ENCODE results near the gene GFRA1. TPM values are rescaled to one million over a fixed set of nuclear protein-coding genes. Genes with fewer than 3 reads are reported as not detected.

GFRA1 gene
- total and polyA plus RNA-seq, 7 donors, result under 0.01 to 115 (median 38.9) TPM

DNA sequence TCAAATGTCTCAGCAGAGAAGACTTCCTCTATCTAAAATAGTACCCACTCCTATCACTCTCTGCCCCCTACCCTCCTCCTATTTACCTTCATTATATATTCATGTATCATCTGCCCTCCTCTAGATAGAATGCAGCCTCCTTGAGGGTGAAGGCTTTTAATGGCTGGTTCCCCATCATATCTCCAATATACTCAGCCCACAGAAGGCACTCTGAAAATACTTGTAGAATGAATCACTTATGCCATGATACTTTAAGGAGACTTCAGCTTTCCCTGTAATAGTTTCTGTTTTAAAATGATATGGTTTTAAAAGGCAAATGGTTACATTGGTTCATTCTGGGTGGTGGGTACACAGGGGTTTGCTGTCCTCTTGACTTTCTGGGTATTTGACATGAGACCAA is 25.3 kb downstream of the GFRA1 start:
- no peak for DNase-seq
- Histone ChIP-seq H3K27me3 (no peaks in the 10 kb centered on the region), H3K4me3 (no peak overlapping the region), H3K27ac (no peak overlapping the region), H3K9me3 (no peaks in the 10 kb centered on the region), H3K4me1 (peaks cover 0 to 4% (median 0%) of the 10 kb centered on the region in 4 donors), H3K36me3 (no peaks in the 10 kb centered on the region)
- intact Hi-C loops (cut with DNase I), result no loop called here
- TF ChIP-seq, protein P1, sequence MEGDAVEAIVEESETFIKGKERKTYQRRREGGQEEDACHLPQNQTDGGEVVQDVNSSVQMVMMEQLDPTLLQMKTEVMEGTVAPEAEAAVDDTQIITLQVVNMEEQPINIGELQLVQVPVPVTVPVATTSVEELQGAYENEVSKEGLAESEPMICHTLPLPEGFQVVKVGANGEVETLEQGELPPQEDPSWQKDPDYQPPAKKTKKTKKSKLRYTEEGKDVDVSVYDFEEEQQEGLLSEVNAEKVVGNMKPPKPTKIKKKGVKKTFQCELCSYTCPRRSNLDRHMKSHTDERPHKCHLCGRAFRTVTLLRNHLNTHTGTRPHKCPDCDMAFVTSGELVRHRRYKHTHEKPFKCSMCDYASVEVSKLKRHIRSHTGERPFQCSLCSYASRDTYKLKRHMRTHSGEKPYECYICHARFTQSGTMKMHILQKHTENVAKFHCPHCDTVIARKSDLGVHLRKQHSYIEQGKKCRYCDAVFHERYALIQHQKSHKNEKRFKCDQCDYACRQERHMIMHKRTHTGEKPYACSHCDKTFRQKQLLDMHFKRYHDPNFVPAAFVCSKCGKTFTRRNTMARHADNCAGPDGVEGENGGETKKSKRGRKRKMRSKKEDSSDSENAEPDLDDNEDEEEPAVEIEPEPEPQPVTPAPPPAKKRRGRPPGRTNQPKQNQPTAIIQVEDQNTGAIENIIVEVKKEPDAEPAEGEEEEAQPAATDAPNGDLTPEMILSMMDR (IDR thresholded peaks at IDR 0.05), result no peak
- TF ChIP-seq EP300 (IDR thresholded peaks at IDR 0.05), result no peak
- TF ChIP-seq POLR2AphosphoS5 (IDR thresholded peaks at IDR 0.05), result no peak
- no peak for TF ChIP-seq POLR2A (IDR thresholded peaks at IDR 0.05)

DNA sequence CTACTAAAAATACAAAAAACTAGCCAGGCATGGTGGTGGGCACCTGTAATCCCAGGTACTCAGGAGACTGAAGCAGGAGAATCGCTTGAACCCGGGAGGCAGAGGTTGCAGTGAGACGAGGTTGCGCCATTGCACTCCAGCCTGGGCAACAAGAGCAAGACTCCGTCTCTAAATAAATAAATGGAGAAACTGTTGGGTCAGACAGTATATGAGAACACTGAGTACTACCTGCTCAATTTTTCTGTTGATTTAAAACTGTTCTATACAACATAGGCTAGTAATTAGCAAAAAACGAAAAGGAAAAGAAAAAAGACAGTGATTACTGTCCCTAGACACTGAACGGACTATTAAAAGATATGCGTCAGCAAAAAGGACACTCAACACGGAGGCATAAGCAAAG is 26.7 kb downstream of the GFRA1 start:
- WGBS, 2 donors, result 78 to 80% methylated on average over 9 of the region's 9 CpGs
- intact Hi-C loops (cut with DNase I), result no loop called here

DNA sequence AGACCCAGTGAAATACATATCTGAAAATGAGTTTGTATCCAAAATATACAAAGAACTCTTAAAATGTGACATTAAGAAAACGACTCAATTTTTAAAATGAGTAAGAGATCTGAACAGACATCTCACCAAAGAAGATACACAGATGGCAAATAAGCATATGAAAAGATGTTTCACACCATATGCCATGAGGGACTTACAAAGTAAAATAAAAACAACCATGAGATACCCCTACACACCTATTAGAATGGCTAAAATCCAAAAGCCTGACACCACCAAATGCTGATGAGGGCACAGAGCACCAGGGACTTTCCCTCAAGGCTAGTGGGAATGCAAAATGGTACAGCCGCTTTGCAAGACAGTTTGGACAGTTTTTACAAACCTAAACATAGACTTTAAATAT is 27.9 kb downstream of the GFRA1 start:
- no peaks in the 10 kb centered on the region for H3K9me3 ChIP-seq
- H3K4me1 ChIP-seq, result peaks cover 0 to 4% (median 0%) of the 10 kb centered on the region in 4 donors
- H3K27ac ChIP-seq, result no peak overlapping the region
- no peaks in the 10 kb centered on the region for H3K36me3 ChIP-seq
- no peak for DNase-seq
- H3K27me3 ChIP-seq, result no peaks in the 10 kb centered on the region
- H3K4me3 ChIP-seq, result no peak overlapping the region
- TF ChIP-seq POLR2A (IDR thresholded peaks at IDR 0.05) (no peak), EP300 (IDR thresholded peaks at IDR 0.05) (no peak), POLR2AphosphoS5 (IDR thresholded peaks at IDR 0.05) (no peak)
- TF ChIP-seq, protein P1 (IDR thresholded peaks at IDR 0.05), result no peak
- WGBS, 2 donors, result 78 to 80% methylated on average over 2 of the region's 2 CpGs
- intact Hi-C loops (cut with DNase I), result no loop called here

More for the DNA sequence above, 26.7 kb downstream of the GFRA1 start:
- H3K27me3 ChIP-seq, result no peaks in the 10 kb centered on the region
- no peak overlapping the region for H3K27ac ChIP-seq
- no peak for DNase-seq
- no peak for TF ChIP-seq POLR2A (IDR thresholded peaks at IDR 0.05)
- TF ChIP-seq, protein P1 (IDR thresholded peaks at IDR 0.05), result no peak
- no peak for TF ChIP-seq POLR2AphosphoS5 (IDR thresholded peaks at IDR 0.05)
- no peak for TF ChIP-seq EP300 (IDR thresholded peaks at IDR 0.05)
- H3K4me1 ChIP-seq, result peaks cover 0 to 4% (median 0%) of the 10 kb centered on the region in 4 donors
- H3K4me3 ChIP-seq, result no peak overlapping the region
- no peaks in the 10 kb centered on the region for H3K9me3 ChIP-seq
- no peaks in the 10 kb centered on the region for H3K36me3 ChIP-seq

DNA sequence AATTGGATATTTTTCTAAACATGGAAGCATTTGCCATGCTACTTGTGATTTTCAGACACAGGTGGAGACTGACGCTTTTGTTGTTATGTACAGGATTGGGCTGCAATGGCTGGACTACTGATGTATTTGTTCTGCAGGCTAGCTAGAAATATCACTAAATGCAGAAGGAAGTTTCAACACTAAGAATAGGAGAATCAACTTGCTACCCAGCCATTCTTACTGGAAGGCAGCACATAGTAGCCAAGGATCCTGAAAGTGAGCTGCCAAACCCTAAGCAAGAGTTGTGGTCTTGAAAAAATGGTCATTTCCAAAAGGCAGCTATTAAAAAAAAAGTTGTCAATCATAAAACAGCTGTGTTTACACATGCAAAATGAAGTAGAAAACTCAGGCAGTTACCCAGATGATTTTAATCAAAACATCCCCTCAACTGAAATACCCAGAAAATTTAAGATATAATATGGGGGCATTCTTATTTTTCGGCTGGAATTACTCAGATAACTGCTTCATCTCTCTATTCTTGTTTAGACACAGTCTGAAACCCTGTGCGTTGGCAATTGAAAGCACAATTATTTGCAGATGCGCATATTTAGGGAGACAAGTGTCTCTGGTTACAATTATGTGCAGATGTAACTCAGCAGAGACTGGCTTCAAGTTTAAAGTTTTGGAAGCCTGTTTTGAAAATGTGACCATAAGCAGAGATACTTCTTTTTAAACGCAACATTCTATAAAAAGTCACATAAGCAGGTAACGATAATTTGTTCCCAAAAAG is 31.2 kb downstream of the GFRA1 start:
- 79 to 81% methylated on average over 6 of the region's 6 CpGs for WGBS, 2 donors

More for the DNA sequence above, 31.2 kb downstream of the GFRA1 start:
- Histone ChIP-seq H3K36me3 (no peaks in the 10 kb centered on the region), H3K4me3 (no peak overlapping the region), H3K4me1 (peaks cover 0 to 18% (median 8%) of the 10 kb centered on the region in 4 donors), H3K27ac (no peak overlapping the region), H3K27me3 (no peaks in the 10 kb centered on the region), H3K9me3 (no peaks in the 10 kb centered on the region)
- TF ChIP-seq EP300 (IDR thresholded peaks at IDR 0.05) (no peak), POLR2A (IDR thresholded peaks at IDR 0.05) (no peak), POLR2AphosphoS5 (IDR thresholded peaks at IDR 0.05) (no peak)
- TF ChIP-seq, protein P1 (IDR thresholded peaks at IDR 0.05), result no peak
- DNase-seq, result no peak
- intact Hi-C loops (cut with DNase I), result no loop called here
